HG03378 (cell line): ENCODE results near the gene PCDH1.
"Not testable (repeated sequence)": the region's sequence is repeated elsewhere in the genome, so short reads cannot be mapped to it uniquely, and the experiment has no call there.

ENCODE experiments used
- ATAC-seq: cut with Tn5 transposase; IDR thresholded peaks from one replicate; pipeline ENCODE4 v1.9.1; 2021; ENCODE audit warnings: mild to moderate bottlenecking, moderate library complexity; ENCODE audit not compliant: unreplicated experiment

Gene PCDH1

GRCh38 chr5:141839015-141839513, 39.1 kb downstream of the PCDH1 start:
- ATAC-seq = no peak

GRCh38 chr5:141838326-141839014, 39.7 kb downstream of the PCDH1 start:
- ATAC-seq = no peak

- ATAC-seq = no peak
These were observed 42.1 kb downstream of the PCDH1 start for GRCh38 chr5:141835928-141836670.

- no peak for ATAC-seq
These were observed 43.9 kb downstream of the PCDH1 start for GRCh38 chr5:141834331-141834730.

- ATAC-seq = no peak
These were observed 46.1 kb downstream of the PCDH1 start for GRCh38 chr5:141832131-141832530.

- ATAC-seq = no peak
These were observed 50.0 kb downstream of the PCDH1 start for GRCh38 chr5:141828162-141828561.

- no peak for ATAC-seq
These were observed 51.5 kb downstream of the PCDH1 start for GRCh38 chr5:141826674-141827073.

GRCh38 chr5:141825791-141826560, 52.2 kb downstream of the PCDH1 start:
- no peak for ATAC-seq

GRCh38 chr5:141825241-141825671, 53.0 kb downstream of the PCDH1 start:
- no peak for ATAC-seq

- ATAC-seq = no peak
These were observed 53.5 kb downstream of the PCDH1 start for GRCh38 chr5:141824717-141825116.

- no peak for ATAC-seq
These were observed 55.2 kb downstream of the PCDH1 start for GRCh38 chr5:141823056-141823455.

- no peak for ATAC-seq
These were observed 56.1 kb downstream of the PCDH1 start for GRCh38 chr5:141822144-141822543.

GRCh38 chr5:141821430-141821925, 56.7 kb downstream of the PCDH1 start:
- ATAC-seq = no peak

GRCh38 chr5:141820686-141821085, 57.5 kb downstream of the PCDH1 start:
- not testable (repeated sequence) for ATAC-seq

- no peak for ATAC-seq
These were observed 60.6 kb downstream of the PCDH1 start for GRCh38 chr5:141817631-141818030.

GRCh38 chr5:141816598-141817399, 61.4 kb downstream of the PCDH1 start:
- no peak for ATAC-seq

GRCh38 chr5:141815796-141816180, 62.4 kb downstream of the PCDH1 start:
- ATAC-seq = no peak

- ATAC-seq = no peak
These were observed 63.0 kb downstream of the PCDH1 start for GRCh38 chr5:141815051-141815795.

- ATAC-seq = no peak
These were observed 63.9 kb downstream of the PCDH1 start for GRCh38 chr5:141814064-141814964.
